ENCODE measurements around the gene RPTOR.

- TF ChIP-seq, protein P1, sequence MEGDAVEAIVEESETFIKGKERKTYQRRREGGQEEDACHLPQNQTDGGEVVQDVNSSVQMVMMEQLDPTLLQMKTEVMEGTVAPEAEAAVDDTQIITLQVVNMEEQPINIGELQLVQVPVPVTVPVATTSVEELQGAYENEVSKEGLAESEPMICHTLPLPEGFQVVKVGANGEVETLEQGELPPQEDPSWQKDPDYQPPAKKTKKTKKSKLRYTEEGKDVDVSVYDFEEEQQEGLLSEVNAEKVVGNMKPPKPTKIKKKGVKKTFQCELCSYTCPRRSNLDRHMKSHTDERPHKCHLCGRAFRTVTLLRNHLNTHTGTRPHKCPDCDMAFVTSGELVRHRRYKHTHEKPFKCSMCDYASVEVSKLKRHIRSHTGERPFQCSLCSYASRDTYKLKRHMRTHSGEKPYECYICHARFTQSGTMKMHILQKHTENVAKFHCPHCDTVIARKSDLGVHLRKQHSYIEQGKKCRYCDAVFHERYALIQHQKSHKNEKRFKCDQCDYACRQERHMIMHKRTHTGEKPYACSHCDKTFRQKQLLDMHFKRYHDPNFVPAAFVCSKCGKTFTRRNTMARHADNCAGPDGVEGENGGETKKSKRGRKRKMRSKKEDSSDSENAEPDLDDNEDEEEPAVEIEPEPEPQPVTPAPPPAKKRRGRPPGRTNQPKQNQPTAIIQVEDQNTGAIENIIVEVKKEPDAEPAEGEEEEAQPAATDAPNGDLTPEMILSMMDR (conservative IDR thresholded peaks at IDR 0.05; ENCODE audit: low read depth, low read length): no peak
- no peak for TF ChIP-seq EZH2phosphoT487 (IDR thresholded peaks at IDR 0.05; ENCODE audit: borderline replicate concordance, low read length)
Observed at GRCh38 chr17:80987941-80988461, 443.4 kb downstream of the RPTOR start.
